Vagina (tissue), 1 donor: Measurements from ENCODE around the gene RPE. TPM values are rescaled to one million over a fixed set of nuclear protein-coding genes. Genes with fewer than 3 reads are reported as not detected.

Source experiments
- total RNA-seq: library from RNA; depleted of rRNA; stranded (reverse); fragments of >200 nt; gene quantifications from one replicate; pipeline ENCODE4 v1.2.3, GENCODE V29; 2016

The RPE gene
- total RNA-seq, 1 donor from 2014 or later: 73.2 TPM

Other genes with a start within 250 kb of the RPE start
- gene UNC80, start 230.8 kb upstream of the RPE start, total RNA-seq: 0.25 TPM
- gene KANSL1L, start 168.8 kb downstream of the RPE start, total RNA-seq: 29.7 TPM
- 10.6 TPM for gene ACADL, start 222.8 kb downstream of the RPE start, total RNA-seq